PC-9 (cell line): ENCODE results near the gene RAD23A.

Experiments used
- CTCF ChIP-seq: fragments of 200-600 bp; sonication (generic); conservative IDR thresholded peaks from 2 replicates; pipeline ENCODE4 v1.6.1; 2017; ENCODE audit warnings: mixed run types, antibody characterized with exemption, mild to moderate bottlenecking, moderate library complexity
- EZH2 ChIP-seq: fragments of 200-600 bp; sonication (generic); IDR thresholded peaks from 2 replicates; pipeline ENCODE4 v1.8.0; 2017; ENCODE audit warnings: antibody characterized with exemption, low read depth

- TF ChIP-seq CTCF (no peak), EZH2 (no peak)
Observed at GRCh38 chr19:12953138-12953798, 7.6 kb downstream of the RAD23A start.
